Right atrium auricular region (tissue), 2 donors: Measurements from ENCODE around the gene CSF1R. TPM values are rescaled to one million over a fixed set of nuclear protein-coding genes. Genes with fewer than 3 reads are reported as not detected.
"Not testable (repeated sequence)": the region's sequence is repeated elsewhere in the genome, so short reads cannot be mapped to it uniquely, and the experiment has no call there.

Experiments used
- DNase-seq: peaks from one replicate; pipeline ENCODE4 v3.0.0-alpha.2; 2019; ENCODE audit warnings: low spot score
- H3K27ac ChIP-seq, 2 donors: fragments of 200-600 bp; sonication (generic); 1 replicate in 1 of 2; 2 replicates in 1 of 2; pipeline ENCODE4 v1.5.1; 2016 to 2019
- H3K27me3 ChIP-seq, 2 donors: fragments of 200-600 bp; sonication (generic); one replicate each; pipeline versions ENCODE4 v1.5.1 to v1.6.0; 2017 to 2019
- H3K36me3 ChIP-seq: fragments of 200-600 bp; sonication (generic); one replicate; pipeline ENCODE4 v1.5.1; 2016
- H3K4me1 ChIP-seq, 2 donors: fragments of 200-600 bp; sonication (generic); one replicate each; pipeline versions ENCODE4 v1.5.1 to v1.6.0; 2017 to 2019
- H3K4me3 ChIP-seq, 2 donors: fragments of 200-600 bp; sonication (generic); 1 replicate in 1 of 2; 2 replicates in 1 of 2; pipeline ENCODE4 v1.5.1; 2017 to 2019; ENCODE audit warnings: mild to moderate bottlenecking in 1 of 2, moderate library complexity in 1 of 2
- H3K9me3 ChIP-seq, 2 donors: fragments of 200-600 bp; sonication (generic); one replicate each; pipeline ENCODE4 v1.5.1; 2019
- total RNA-seq, 2 donors: library from RNA; depleted of rRNA; stranded (reverse); fragments of >200 nt; gene quantifications; one replicate each; pipeline ENCODE4 v1.1.0, GENCODE V29; 2016
- TF ChIP-seq, protein P1 (sequence below), 2 donors: fragments of 200-600 bp; sonication (generic); IDR thresholded peaks; one replicate each; pipeline ENCODE4 v1.5.1; 2019; ENCODE audit warnings: antibody characterized with exemption in 2 of 2

The CSF1R gene
- total RNA-seq, 2 donors from 2014 or later, result 11.2 to 24.6 TPM

DNA sequence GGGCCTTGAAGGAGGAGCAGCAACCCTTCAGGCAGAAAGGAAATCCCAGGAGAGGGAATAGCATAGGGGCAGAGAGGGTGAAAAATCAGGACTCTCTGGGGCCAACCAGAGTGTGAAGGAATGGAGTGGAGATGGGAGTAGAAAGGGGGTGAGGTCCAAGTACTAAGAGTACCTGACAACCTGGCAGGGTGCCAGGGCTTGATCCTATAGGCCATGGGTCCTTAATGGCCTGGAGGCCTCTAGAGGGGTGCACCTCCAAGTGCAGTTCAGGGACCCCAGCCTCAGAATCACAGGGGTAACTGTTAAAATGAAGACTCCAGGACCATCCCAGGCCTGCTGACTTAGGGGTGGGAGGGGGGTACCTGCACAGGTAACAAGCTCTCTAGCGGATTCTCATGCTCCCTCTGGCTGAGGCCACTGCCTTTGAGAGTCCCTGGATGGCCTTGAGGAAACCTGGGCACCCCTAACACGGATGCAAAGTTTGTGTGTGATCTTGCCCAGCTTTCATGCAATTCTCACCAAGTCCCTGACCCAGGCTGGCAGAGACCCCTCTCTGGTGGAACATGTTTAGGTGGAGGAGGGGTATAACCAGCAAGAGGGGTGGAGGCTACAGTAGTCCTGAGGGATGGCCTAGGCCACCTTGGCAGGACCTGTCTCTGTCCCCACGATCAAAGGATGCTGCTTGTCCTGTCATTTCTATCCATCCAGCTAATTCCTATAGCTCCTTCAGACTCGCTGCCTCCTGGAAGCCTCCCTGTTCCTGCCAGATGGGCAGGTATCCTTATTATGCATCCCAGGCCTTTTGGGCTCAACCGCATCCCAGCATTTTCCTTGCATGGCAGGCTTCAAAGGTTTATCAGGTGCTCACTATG, 17.6 kb upstream of the CSF1R start:
- TF ChIP-seq, protein P1, sequence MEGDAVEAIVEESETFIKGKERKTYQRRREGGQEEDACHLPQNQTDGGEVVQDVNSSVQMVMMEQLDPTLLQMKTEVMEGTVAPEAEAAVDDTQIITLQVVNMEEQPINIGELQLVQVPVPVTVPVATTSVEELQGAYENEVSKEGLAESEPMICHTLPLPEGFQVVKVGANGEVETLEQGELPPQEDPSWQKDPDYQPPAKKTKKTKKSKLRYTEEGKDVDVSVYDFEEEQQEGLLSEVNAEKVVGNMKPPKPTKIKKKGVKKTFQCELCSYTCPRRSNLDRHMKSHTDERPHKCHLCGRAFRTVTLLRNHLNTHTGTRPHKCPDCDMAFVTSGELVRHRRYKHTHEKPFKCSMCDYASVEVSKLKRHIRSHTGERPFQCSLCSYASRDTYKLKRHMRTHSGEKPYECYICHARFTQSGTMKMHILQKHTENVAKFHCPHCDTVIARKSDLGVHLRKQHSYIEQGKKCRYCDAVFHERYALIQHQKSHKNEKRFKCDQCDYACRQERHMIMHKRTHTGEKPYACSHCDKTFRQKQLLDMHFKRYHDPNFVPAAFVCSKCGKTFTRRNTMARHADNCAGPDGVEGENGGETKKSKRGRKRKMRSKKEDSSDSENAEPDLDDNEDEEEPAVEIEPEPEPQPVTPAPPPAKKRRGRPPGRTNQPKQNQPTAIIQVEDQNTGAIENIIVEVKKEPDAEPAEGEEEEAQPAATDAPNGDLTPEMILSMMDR (IDR thresholded peaks at IDR 0.05), result no peak
- no peaks in the 10 kb centered on the region for H3K27me3 ChIP-seq
- DNase-seq, result peak; percentile 56
- H3K36me3 ChIP-seq, result no peaks in the 10 kb centered on the region
- H3K27ac ChIP-seq, result no peak overlapping the region
- no peaks in the 10 kb centered on the region for H3K9me3 ChIP-seq
- no peaks in the 10 kb centered on the region for H3K4me1 ChIP-seq
- no peak overlapping the region for H3K4me3 ChIP-seq

DNA sequence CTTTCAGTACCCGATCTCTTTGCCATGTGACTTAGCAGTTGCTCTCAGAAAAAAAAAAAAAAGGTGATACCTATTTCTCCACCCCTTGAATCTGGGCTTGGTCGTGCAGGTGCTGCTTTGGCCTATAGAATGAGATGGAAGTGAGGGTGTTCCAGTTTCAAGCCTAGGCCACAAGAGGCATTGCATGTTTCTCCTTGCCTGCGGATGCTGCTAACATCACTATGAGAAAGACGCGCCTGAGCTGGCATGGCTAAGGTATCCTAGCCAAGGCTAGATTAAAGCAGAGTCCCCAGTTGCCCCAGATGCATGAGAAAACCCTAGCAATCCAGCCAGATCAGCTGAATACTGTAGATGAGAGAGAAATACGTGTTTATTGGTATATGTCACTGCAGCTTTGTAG, 14.7 kb upstream of the CSF1R start:
- H3K9me3 ChIP-seq, result no peaks in the 10 kb centered on the region
- H3K4me3 ChIP-seq, result no peak overlapping the region
- peak; percentile 44 for DNase-seq
- H3K27ac ChIP-seq, result no peak overlapping the region
- H3K4me1 ChIP-seq, result no peaks in the 10 kb centered on the region
- TF ChIP-seq, protein P1 (IDR thresholded peaks at IDR 0.05), result no peak
- H3K27me3 ChIP-seq, result no peaks in the 10 kb centered on the region
- H3K36me3 ChIP-seq, result no peaks in the 10 kb centered on the region

DNA sequence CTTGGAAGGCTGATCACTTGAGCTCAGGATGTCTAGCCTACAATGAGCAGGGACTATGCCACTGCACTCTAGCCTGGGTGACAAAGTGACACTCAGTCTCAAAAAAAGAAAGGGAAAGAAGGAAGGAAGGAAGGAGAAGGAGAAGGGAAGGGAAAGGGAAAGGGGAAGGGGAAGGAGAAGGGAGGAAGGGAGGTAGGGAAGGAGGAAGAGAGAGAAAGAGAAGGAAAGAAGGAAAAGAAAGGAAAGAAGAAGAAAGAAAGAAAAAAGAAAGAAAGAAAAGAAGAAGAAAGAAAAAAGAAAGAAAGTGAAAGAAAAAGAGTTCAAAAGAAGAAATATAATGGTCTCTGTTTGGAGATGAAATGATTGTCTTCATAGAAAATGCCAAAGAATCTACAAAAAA, 10.8 kb upstream of the CSF1R start:
- Histone ChIP-seq H3K27ac (no peak overlapping the region), H3K27me3 (no peaks in the 10 kb centered on the region), H3K4me1 (no peaks in the 10 kb centered on the region), H3K36me3 (no peaks in the 10 kb centered on the region), H3K9me3 (no peaks in the 10 kb centered on the region), H3K4me3 (no peak overlapping the region)
- TF ChIP-seq, protein P1 (IDR thresholded peaks at IDR 0.05), result no peak
- DNase-seq, result no peak

DNA sequence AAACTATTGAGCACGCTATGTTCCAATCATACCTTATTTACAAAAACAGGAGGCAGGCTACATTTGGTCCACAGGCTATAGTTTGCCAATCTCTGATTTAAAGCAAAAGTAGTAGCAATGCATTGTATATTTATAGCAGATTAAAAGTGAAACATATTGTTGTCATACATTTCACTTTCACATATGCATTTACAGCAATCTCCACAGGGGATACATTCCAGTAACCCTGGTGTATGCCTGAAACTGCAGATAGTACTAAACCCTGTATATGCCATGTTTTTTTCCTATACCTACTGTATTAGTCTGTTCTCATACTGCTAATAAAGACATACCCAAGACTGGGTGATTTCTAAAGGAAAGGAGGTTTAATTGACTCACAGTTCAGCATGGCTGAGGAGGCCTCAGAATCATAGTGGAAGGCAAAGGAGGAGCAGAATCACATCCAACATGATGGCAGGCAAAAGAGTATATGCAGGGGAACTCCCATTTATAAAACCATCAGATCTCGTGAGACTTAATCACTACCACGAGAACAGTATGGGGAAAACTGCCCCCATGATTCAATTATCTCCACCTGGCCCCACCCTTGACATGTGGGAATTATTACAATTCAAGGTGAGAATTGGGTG, 5.9 kb upstream of the CSF1R start:
- Histone ChIP-seq H3K36me3 (no peaks in the 10 kb centered on the region), H3K27ac (no peak overlapping the region), H3K4me1 (no peaks in the 10 kb centered on the region), H3K9me3 (no peaks in the 10 kb centered on the region), H3K27me3 (no peaks in the 10 kb centered on the region), H3K4me3 (no peak overlapping the region)
- TF ChIP-seq, protein P1 (IDR thresholded peaks at IDR 0.05), result no peak
- DNase-seq, result peak; percentile 2

DNA sequence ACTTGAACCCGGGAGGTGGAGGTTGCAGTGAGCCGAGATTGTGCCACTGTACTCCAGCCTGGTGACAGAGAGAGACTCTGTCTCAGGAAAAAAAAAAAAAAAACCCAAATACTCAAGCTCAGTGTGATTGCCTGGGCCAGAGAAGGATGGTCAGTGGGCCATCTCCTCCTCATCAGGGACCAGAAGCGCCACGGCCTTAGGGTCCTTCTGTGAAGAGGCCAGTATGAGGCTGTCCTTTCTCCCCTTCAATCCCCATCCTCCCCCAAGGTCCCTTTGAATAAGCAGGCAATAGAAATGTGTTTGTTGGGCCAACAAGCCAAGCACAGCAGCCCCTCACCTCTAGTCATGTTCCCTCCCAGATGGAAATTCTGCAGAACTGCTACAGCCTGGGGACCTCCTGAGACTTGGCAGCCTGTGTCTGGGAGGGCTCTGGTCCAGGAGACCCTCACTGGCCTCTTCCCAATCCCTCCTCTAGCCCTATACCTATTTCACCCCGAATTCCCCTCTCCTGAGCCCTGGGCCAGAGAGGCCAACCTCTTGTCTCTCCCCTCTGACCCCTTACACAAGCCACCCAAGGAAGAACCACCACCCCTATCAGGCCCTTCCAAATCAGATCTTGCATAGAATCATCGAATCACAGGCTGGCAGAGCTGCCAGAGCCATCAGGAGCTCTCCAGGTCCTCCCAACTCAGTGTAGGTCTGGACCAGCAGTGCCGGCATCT, 1.0 kb downstream of the CSF1R start:
- Histone ChIP-seq H3K27me3 (no peaks in the 10 kb centered on the region), H3K4me3 (peak overlapping the region; percentile 21 to 30), H3K27ac (no peak overlapping the region), H3K4me1 (peaks cover 0 to 9% of the 10 kb centered on the region in 2 donors), H3K9me3 (no peaks in the 10 kb centered on the region), H3K36me3 (no peaks in the 10 kb centered on the region)
- TF ChIP-seq, protein P1 (IDR thresholded peaks at IDR 0.05), result no peak
- peak; percentile 30 for DNase-seq

DNA sequence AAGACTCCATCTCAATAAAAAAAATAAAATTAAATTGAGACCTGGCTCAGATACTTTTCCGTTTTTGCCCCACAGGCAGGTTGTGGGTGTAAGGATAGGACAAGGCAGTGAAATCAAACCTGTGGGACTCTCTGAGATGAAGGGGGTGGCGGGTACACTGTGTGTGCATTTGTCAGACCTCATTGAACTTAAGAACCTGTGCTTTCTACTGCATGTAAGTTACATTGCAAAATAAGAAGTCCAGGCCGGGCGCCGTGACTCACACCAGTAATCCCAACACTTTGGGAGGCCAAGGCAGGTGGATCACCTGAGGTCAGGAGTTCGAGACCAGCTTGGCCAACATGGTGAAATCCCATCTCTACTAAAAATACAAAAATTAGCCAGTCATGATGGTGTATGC, 1.6 kb downstream of the CSF1R start:
- not testable (repeated sequence) for H3K9me3 ChIP-seq, H3K27me3 ChIP-seq, H3K4me1 ChIP-seq, H3K36me3 ChIP-seq, H3K27ac ChIP-seq
- peak; percentile 58 for DNase-seq
- H3K4me3 ChIP-seq, result peak overlapping the region; percentile 13 to 21
